ENCODE results near the gene CYREN. TPM values are rescaled to one million over a fixed set of nuclear protein-coding genes. Genes with fewer than 3 reads are reported as not detected.

CYREN gene
- total and polyA plus RNA-seq, 2 of the 13 experiments (the other 11 are each of a cell fraction or from before 2014, with no cell fraction given) = 20.7 to 60.7 TPM

DNA sequence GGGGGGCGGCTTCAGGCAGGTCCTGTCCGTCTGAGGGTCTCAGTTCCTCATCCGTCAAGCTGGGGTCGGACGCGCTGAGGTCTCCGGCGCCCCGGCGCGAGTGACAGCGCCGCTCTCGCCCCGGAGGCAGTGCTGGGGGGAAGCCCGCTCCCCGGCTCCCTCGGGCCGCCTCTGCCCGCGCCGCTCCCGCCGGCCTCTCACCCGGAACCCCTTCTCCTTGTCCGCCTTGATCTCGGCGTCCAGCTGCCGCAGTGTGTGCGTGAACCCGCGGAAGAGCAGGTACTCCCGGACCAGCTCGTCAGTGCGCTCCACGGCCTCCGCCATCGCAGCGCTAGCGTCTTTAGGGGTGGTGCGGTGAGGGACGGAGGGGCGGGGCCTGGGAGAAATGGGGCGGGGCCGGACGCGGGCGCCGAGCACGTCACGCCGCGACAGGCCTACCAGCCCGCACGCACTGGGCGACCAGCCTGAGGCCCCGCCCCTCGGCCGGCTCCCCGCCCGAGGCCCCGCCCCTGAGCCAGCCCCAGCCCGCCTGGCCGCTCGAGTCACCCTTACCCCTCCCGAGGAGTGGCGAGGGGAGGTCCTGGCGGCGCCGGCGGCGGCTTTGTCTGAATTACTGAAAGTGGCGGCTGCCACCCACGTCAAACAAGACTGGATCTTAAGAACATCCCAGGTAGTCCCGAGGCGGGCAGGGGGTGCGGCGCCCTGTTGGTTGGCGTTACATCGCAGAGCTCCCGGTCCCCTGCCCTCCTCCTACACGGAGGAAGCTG is 40.9 kb upstream of the CYREN start, which contains the start of gene WDR91 (continued):
- TF ChIP-seq, protein P1, sequence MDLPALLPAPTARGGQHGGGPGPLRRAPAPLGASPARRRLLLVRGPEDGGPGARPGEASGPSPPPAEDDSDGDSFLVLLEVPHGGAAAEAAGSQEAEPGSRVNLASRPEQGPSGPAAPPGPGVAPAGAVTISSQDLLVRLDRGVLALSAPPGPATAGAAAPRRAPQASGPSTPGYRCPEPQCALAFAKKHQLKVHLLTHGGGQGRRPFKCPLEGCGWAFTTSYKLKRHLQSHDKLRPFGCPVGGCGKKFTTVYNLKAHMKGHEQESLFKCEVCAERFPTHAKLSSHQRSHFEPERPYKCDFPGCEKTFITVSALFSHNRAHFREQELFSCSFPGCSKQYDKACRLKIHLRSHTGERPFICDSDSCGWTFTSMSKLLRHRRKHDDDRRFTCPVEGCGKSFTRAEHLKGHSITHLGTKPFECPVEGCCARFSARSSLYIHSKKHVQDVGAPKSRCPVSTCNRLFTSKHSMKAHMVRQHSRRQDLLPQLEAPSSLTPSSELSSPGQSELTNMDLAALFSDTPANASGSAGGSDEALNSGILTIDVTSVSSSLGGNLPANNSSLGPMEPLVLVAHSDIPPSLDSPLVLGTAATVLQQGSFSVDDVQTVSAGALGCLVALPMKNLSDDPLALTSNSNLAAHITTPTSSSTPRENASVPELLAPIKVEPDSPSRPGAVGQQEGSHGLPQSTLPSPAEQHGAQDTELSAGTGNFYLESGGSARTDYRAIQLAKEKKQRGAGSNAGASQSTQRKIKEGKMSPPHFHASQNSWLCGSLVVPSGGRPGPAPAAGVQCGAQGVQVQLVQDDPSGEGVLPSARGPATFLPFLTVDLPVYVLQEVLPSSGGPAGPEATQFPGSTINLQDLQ (CRISPR knock-in tag; IDR thresholded peaks at IDR 0.05) = no peak; the same call in 1 of the 2 replicates
- TF ChIP-seq ZNF615 (CRISPR knock-in tag; IDR thresholded peaks at IDR 0.05; ENCODE audit: borderline replicate concordance) (no peak), ZNF777 (CRISPR knock-in tag; IDR thresholded peaks at IDR 0.05) (no peak), ZNF460 (CRISPR knock-in tag; IDR thresholded peaks at IDR 0.05; ENCODE audit: borderline replicate concordance) (no peak), CBX5 (CRISPR knock-in tag; IDR thresholded peaks at IDR 0.05; ENCODE audit: borderline replicate concordance) (no peak), ZSCAN9 (CRISPR knock-in tag; IDR thresholded peaks at IDR 0.05; ENCODE audit: borderline replicate concordance) (no peak), BHLHE40 (IDR thresholded peaks at IDR 0.05; ENCODE audit: low read length) (no peak), IKZF4 (CRISPR knock-in tag; IDR thresholded peaks at IDR 0.05; ENCODE audit: borderline replicate concordance, low read depth, not compliant biosample characterization) (peak; percentile 72), POLR2A (IDR thresholded peaks at IDR 0.05; ENCODE audit: insufficient read depth in 1 of 2, low read depth in 2 of 2, low read length in 2 of 2) (peak; percentile 69 to 88), ZNF446 (CRISPR knock-in tag; IDR thresholded peaks at IDR 0.05) (peak; percentile 48; the same call in 1 of the 2 replicates), KAT2B (IDR thresholded peaks at IDR 0.05; ENCODE audit: borderline replicate concordance, low read depth, low read length) (no peak), ZNF619 (CRISPR knock-in tag; IDR thresholded peaks at IDR 0.05) (0 out of 2 replicates have a peak, but pooled peaks have one; percentile 41), NFATC3 (CRISPR knock-in tag; IDR thresholded peaks at IDR 0.05) (no peak), CREB3 (CRISPR knock-in tag; IDR thresholded peaks at IDR 0.05) (no peak), ZNF800 (CRISPR knock-in tag; IDR thresholded peaks at IDR 0.05) (0 out of 2 replicates have a peak, but pooled peaks have one; percentile 71)
- TF ChIP-seq, protein P2, sequence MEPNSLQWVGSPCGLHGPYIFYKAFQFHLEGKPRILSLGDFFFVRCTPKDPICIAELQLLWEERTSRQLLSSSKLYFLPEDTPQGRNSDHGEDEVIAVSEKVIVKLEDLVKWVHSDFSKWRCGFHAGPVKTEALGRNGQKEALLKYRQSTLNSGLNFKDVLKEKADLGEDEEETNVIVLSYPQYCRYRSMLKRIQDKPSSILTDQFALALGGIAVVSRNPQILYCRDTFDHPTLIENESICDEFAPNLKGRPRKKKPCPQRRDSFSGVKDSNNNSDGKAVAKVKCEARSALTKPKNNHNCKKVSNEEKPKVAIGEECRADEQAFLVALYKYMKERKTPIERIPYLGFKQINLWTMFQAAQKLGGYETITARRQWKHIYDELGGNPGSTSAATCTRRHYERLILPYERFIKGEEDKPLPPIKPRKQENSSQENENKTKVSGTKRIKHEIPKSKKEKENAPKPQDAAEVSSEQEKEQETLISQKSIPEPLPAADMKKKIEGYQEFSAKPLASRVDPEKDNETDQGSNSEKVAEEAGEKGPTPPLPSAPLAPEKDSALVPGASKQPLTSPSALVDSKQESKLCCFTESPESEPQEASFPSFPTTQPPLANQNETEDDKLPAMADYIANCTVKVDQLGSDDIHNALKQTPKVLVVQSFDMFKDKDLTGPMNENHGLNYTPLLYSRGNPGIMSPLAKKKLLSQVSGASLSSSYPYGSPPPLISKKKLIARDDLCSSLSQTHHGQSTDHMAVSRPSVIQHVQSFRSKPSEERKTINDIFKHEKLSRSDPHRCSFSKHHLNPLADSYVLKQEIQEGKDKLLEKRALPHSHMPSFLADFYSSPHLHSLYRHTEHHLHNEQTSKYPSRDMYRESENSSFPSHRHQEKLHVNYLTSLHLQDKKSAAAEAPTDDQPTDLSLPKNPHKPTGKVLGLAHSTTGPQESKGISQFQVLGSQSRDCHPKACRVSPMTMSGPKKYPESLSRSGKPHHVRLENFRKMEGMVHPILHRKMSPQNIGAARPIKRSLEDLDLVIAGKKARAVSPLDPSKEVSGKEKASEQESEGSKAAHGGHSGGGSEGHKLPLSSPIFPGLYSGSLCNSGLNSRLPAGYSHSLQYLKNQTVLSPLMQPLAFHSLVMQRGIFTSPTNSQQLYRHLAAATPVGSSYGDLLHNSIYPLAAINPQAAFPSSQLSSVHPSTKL (CRISPR knock-in tag; IDR thresholded peaks at IDR 0.05) = no peak
